Measurements from ENCODE around the gene HTN1. TPM values are rescaled to one million over a fixed set of nuclear protein-coding genes. Genes with fewer than 3 reads are reported as not detected.
A peak's percentile ranks its signal among the peaks of the same experiment; 100 is the strongest.

HTN1 gene
- total RNA-seq, 1 donor from 2014 or later = not detected

GRCh38 chr4:70059149-70059548, 8.9 kb downstream of the HTN1 start:
- H3K27ac Mint-ChIP-seq (ENCODE audit: unreplicated experiment) = peak overlapping the region; percentile 89
- no peak for DNase-seq
- H3K4me3 Mint-ChIP-seq (ENCODE audit: unreplicated experiment) = no peak overlapping the region
- H3K27me3 Mint-ChIP-seq (ENCODE audit: unreplicated experiment) = peaks cover 2% of the 10 kb centered on the region
- peaks cover 3% of the 10 kb centered on the region for H3K36me3 Mint-ChIP-seq (ENCODE audit: unreplicated experiment)
- H3K4me1 Mint-ChIP-seq (ENCODE audit: low read depth, unreplicated experiment) = peaks cover 9% of the 10 kb centered on the region
- TF ChIP-seq CTCF (IDR thresholded peaks at IDR 0.05; ENCODE audit: partially characterized antibody, unreplicated experiment) = no peak
- H3K9me3 Mint-ChIP-seq (ENCODE audit: unreplicated experiment) = no peaks in the 10 kb centered on the region

- H3K4me3 Mint-ChIP-seq (ENCODE audit: unreplicated experiment) = no peak overlapping the region
- no peaks in the 10 kb centered on the region for H3K36me3 Mint-ChIP-seq (ENCODE audit: unreplicated experiment)
- H3K4me1 Mint-ChIP-seq (ENCODE audit: low read depth, unreplicated experiment) = peaks cover 22% of the 10 kb centered on the region
- DNase-seq = no peak
- H3K27ac Mint-ChIP-seq (ENCODE audit: unreplicated experiment) = no peak overlapping the region
- H3K9me3 Mint-ChIP-seq (ENCODE audit: unreplicated experiment) = peaks cover 2% of the 10 kb centered on the region
- no peak for TF ChIP-seq CTCF (IDR thresholded peaks at IDR 0.05; ENCODE audit: partially characterized antibody, unreplicated experiment)
- H3K27me3 Mint-ChIP-seq (ENCODE audit: unreplicated experiment) = peaks cover 6% of the 10 kb centered on the region
Observed at GRCh38 chr4:70062000-70062399, 11.8 kb downstream of the HTN1 start.

- peaks cover 1% of the 10 kb centered on the region for H3K9me3 Mint-ChIP-seq (ENCODE audit: unreplicated experiment)
- H3K36me3 Mint-ChIP-seq (ENCODE audit: unreplicated experiment) = no peaks in the 10 kb centered on the region
- no peak overlapping the region for H3K4me3 Mint-ChIP-seq (ENCODE audit: unreplicated experiment)
- H3K27me3 Mint-ChIP-seq (ENCODE audit: unreplicated experiment) = no peaks in the 10 kb centered on the region
- no peak overlapping the region for H3K27ac Mint-ChIP-seq (ENCODE audit: unreplicated experiment)
- TF ChIP-seq CTCF (IDR thresholded peaks at IDR 0.05; ENCODE audit: partially characterized antibody, unreplicated experiment) = no peak
- H3K4me1 Mint-ChIP-seq (ENCODE audit: low read depth, unreplicated experiment) = no peaks in the 10 kb centered on the region
- no peak for DNase-seq
Observed at GRCh38 chr4:70080205-70080604, 30.0 kb downstream of the HTN1 start.

- no peaks in the 10 kb centered on the region for H3K36me3 Mint-ChIP-seq (ENCODE audit: unreplicated experiment)
- TF ChIP-seq CTCF (IDR thresholded peaks at IDR 0.05; ENCODE audit: partially characterized antibody, unreplicated experiment) = no peak
- no peaks in the 10 kb centered on the region for H3K4me1 Mint-ChIP-seq (ENCODE audit: low read depth, unreplicated experiment)
- H3K9me3 Mint-ChIP-seq (ENCODE audit: unreplicated experiment) = no peaks in the 10 kb centered on the region
- no peaks in the 10 kb centered on the region for H3K27me3 Mint-ChIP-seq (ENCODE audit: unreplicated experiment)
- no peak overlapping the region for H3K27ac Mint-ChIP-seq (ENCODE audit: unreplicated experiment)
- H3K4me3 Mint-ChIP-seq (ENCODE audit: unreplicated experiment) = no peak overlapping the region
- no peak for DNase-seq
Observed at GRCh38 chr4:70099206-70099605, 49.0 kb downstream of the HTN1 start.

Other genes with a start within 250 kb of the HTN1 start
- gene SULT1E1, start 190.3 kb upstream of the HTN1 start, total RNA-seq (ENCODE audit: unreplicated experiment) = not detected
- not detected for gene CSN1S1, start 119.4 kb upstream of the HTN1 start, total RNA-seq (ENCODE audit: unreplicated experiment)
- gene CSN2, start 84.7 kb upstream of the HTN1 start, total RNA-seq (ENCODE audit: unreplicated experiment) = not detected
- not detected for gene STATH, start 54.5 kb upstream of the HTN1 start, total RNA-seq (ENCODE audit: unreplicated experiment)
- not detected for gene HTN3, start 22.0 kb upstream of the HTN1 start, total RNA-seq (ENCODE audit: unreplicated experiment)
- gene PRR27, start 103.8 kb downstream of the HTN1 start, total RNA-seq (ENCODE audit: unreplicated experiment) = not detected
- not detected for gene ODAM, start 145.3 kb downstream of the HTN1 start, total RNA-seq (ENCODE audit: unreplicated experiment)
- not detected for gene FDCSP, start 175.7 kb downstream of the HTN1 start, total RNA-seq (ENCODE audit: unreplicated experiment)
- not detected for gene CSN3, start 192.2 kb downstream of the HTN1 start, total RNA-seq (ENCODE audit: unreplicated experiment)